H9 (cell line): ENCODE results near the gene BOD1. TPM values are rescaled to one million over a fixed set of nuclear protein-coding genes. Genes with fewer than 3 reads are reported as not detected.

Experiments
- DNase-seq: peaks from one replicate; pipeline ENCODE4 v3.0.0-alpha.2; 2017
- H2AFZ ChIP-seq: one replicate; pipeline ENCODE4 v1.6.1; 2013; ENCODE audit warnings: mild to moderate bottlenecking, low read length, control low read depth, moderate library complexity
- H2AK5ac ChIP-seq: 2 replicates; pipeline ENCODE4 v1.6.1; 2013; ENCODE audit warnings: low read length, control low read depth, mixed read lengths; ENCODE audit not compliant: insufficient read length
- H2BK120ac ChIP-seq: one replicate; pipeline ENCODE4 v1.6.1; 2013; ENCODE audit warnings: low read depth, mild to moderate bottlenecking, low read length, control low read depth, inconsistent platforms; ENCODE audit not compliant: poor library complexity, severe bottlenecking
- H2BK12ac ChIP-seq: 2 replicates; pipeline ENCODE4 v1.6.1; 2013; ENCODE audit warnings: low read length, control low read depth, mixed read lengths, low read depth; ENCODE audit not compliant: insufficient read length
- H2BK15ac ChIP-seq: 2 replicates; pipeline ENCODE4 v1.6.1; 2013; ENCODE audit warnings: low read depth, low read length, control low read depth
- H2BK20ac ChIP-seq: one replicate; pipeline ENCODE4 v1.6.1; 2013; ENCODE audit warnings: low read depth, mild to moderate bottlenecking, low read length, control low read depth, inconsistent platforms; ENCODE audit not compliant: poor library complexity, severe bottlenecking
- H2BK5ac ChIP-seq: 2 replicates; pipeline ENCODE4 v1.6.1; 2013; ENCODE audit warnings: low read length, control low read depth, mixed read lengths; ENCODE audit not compliant: insufficient read length
- H3K14ac ChIP-seq: 2 replicates; pipeline ENCODE4 v1.6.1; 2013; ENCODE audit warnings: low read length, control low read depth; ENCODE audit not compliant: insufficient read depth
- H3K18ac ChIP-seq: 2 replicates; pipeline ENCODE4 v1.6.1; 2013; ENCODE audit warnings: low read depth, mild to moderate bottlenecking, mixed read lengths, low read length, control low read depth; ENCODE audit not compliant: insufficient read length
- H3K23ac ChIP-seq: 2 replicates; pipeline ENCODE4 v1.6.1; 2013; ENCODE audit warnings: low read length, control low read depth, mixed read lengths, low read depth; ENCODE audit not compliant: insufficient read length
- H3K23me2 ChIP-seq: 2 replicates; pipeline ENCODE4 v1.6.1; 2013; ENCODE audit warnings: low read depth, mild to moderate bottlenecking, mixed read lengths, low read length, control low read depth; ENCODE audit not compliant: insufficient read length, poor library complexity, severe bottlenecking
- H3K27ac ChIP-seq: 2 replicates; pipeline ENCODE4 v1.5.1; 2013; ENCODE audit warnings: low read length, control low read depth, mixed read lengths, low read depth; ENCODE audit not compliant: insufficient read length
- H3K27me3 ChIP-seq: 2 replicates; pipeline ENCODE4 v1.6.1; 2013; ENCODE audit warnings: low read length, control low read depth, inconsistent platforms; ENCODE audit not compliant: insufficient read depth
- H3K4ac ChIP-seq: 2 replicates; pipeline ENCODE4 v1.6.1; 2013; ENCODE audit warnings: low read depth, mild to moderate bottlenecking, control low read depth, inconsistent platforms, low read length, moderate library complexity
- H3K4me1 ChIP-seq: 2 replicates; pipeline ENCODE4 v1.6.1; 2013; ENCODE audit warnings: low read length, control low read depth, inconsistent platforms; ENCODE audit not compliant: insufficient read depth
- H3K4me2 ChIP-seq: 2 replicates; pipeline ENCODE4 v1.6.1; 2013; ENCODE audit warnings: low read length, control low read depth, mixed read lengths; ENCODE audit not compliant: insufficient read length, insufficient read depth
- H3K56ac ChIP-seq: 2 replicates; pipeline ENCODE4 v1.6.1; 2013; ENCODE audit warnings: low read depth, mild to moderate bottlenecking, mixed read lengths, low read length, control low read depth; ENCODE audit not compliant: insufficient read length
- H3K79me1 ChIP-seq: 2 replicates; pipeline ENCODE4 v1.6.1; 2013; ENCODE audit warnings: low read depth, mild to moderate bottlenecking, moderate library complexity, low read length, control low read depth, inconsistent platforms; ENCODE audit not compliant: insufficient read depth, poor library complexity, severe bottlenecking
- H3K79me2 ChIP-seq: 2 replicates; pipeline ENCODE4 v1.6.1; 2013; ENCODE audit warnings: low read length, control low read depth, inconsistent platforms; ENCODE audit not compliant: insufficient read depth
- H3K9ac ChIP-seq: 2 replicates; pipeline ENCODE4 v1.6.1; 2013; ENCODE audit warnings: low read length, control low read depth, mixed read lengths; ENCODE audit not compliant: insufficient read length; ENCODE audit errors: extremely low read depth
- H3K9me3 ChIP-seq: one replicate; pipeline ENCODE4 v1.6.1; 2013; ENCODE audit warnings: low read depth, low read length, inconsistent platforms; ENCODE audit not compliant: control insufficient read depth
- H3T11ph ChIP-seq: one replicate; pipeline ENCODE4 v1.6.1; 2013; ENCODE audit warnings: mild to moderate bottlenecking, low read length, control low read depth, inconsistent platforms
- H4K20me1 ChIP-seq: one replicate; pipeline ENCODE4 v1.6.1; 2013; ENCODE audit not compliant: control insufficient read depth, insufficient read length, insufficient read depth
- H4K5ac ChIP-seq: 2 replicates; pipeline ENCODE4 v1.6.1; 2013; ENCODE audit warnings: low read depth, mild to moderate bottlenecking, mixed read lengths, low read length, control low read depth; ENCODE audit not compliant: insufficient read length
- H4K8ac ChIP-seq: replicated peaks from 2 replicates; pipeline ENCODE4 v1.6.1; 2013; ENCODE audit warnings: low read length, control low read depth, mixed read lengths, low read depth; ENCODE audit not compliant: insufficient read length
- H4K91ac ChIP-seq: 2 replicates; pipeline ENCODE4 v1.6.1; 2013; ENCODE audit warnings: low read depth, mild to moderate bottlenecking, moderate library complexity, mixed read lengths, low read length, control low read depth; ENCODE audit not compliant: insufficient read length
- H3K27ac Mint-ChIP-seq, 3 experiments: 2 replicates in 2 of 3; 3 replicates in 1 of 3; pipeline ENCODE4 v1.8.0; 2020 to 2021; ENCODE audit warnings: mixed read lengths in 3 of 3, mild to moderate bottlenecking in 1 of 3, moderate library complexity in 1 of 3
- H3K27me3 Mint-ChIP-seq: 2 replicates; pipeline ENCODE4 v1.8.0; 2021; ENCODE audit warnings: low read depth, mild to moderate bottlenecking, moderate library complexity, mixed read lengths
- H3K36me3 Mint-ChIP-seq, 3 experiments: 2 replicates in 2 of 3; 3 replicates in 1 of 3; pipeline ENCODE4 v1.8.0; 2020 to 2021; ENCODE audit warnings: low read depth in 3 of 3, mixed read lengths in 3 of 3; ENCODE audit not compliant: insufficient read depth in 1 of 3
- H3K4me1 Mint-ChIP-seq, 2 experiments: 2 replicates each; pipeline ENCODE4 v1.8.0; 2020; ENCODE audit warnings: mixed read lengths in 2 of 2
- H3K4me3 Mint-ChIP-seq, 2 experiments: 2 replicates in 1 of 2; 3 replicates in 1 of 2; pipeline ENCODE4 v1.8.0; 2020 to 2021; ENCODE audit warnings: mild to moderate bottlenecking in 2 of 2, mixed read lengths in 2 of 2, moderate library complexity in 1 of 2
- H3K9me3 Mint-ChIP-seq, 2 experiments: 2 replicates in 1 of 2; 3 replicates in 1 of 2; pipeline ENCODE4 v1.8.0; 2020; ENCODE audit warnings: mild to moderate bottlenecking in 2 of 2, mixed read lengths in 2 of 2, moderate library complexity in 1 of 2
- CTCF ChIP-seq: fragments of 200-600 bp; sonication (generic); conservative IDR thresholded peaks from 3 replicates; pipeline ENCODE4 v1.8.0; 2021; ENCODE audit warnings: antibody characterized with exemption, mild to moderate bottlenecking
- WGBS: extraction: QIAGEN DNeasy Blood & Tissue Kit; methylation state at CpG from one replicate; pipeline ENCODE4 v1.1.7; 2013; ENCODE audit warnings: missing lambda C conversion rate, low lambda C conversion rate, mixed read lengths; ENCODE audit not compliant: insufficient read length; ENCODE audit errors: extremely low coverage; 5-methylcytosine and 5-hydroxymethylcytosine counted together
- total RNA-seq: library from RNA; stranded (reverse); gene quantifications from 2 replicates; pipeline ENCODE4 v1.2.1, GENCODE V29; 2021

Gene BOD1
- total RNA-seq, 1 experiment from 2014 or later, result 121 TPM

DNA sequence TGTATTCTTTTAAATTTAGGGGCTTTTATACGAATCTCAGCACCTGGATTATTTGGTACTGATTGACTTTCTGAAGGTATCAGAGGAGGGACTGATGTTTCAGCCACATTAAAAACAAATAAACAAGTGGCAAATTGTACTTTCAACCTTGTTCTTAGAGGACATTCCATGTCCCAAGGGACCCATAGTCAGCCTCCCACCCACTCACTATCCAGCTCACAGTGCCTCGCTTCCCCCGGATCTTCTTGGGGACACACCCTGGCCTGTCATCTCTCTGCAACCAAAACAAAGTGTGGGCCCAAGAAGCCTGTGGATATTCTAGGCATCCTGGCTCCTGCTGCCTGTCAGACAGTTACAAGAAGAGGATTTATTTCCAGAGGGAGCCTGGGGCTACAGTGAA lies 8.8 kb upstream of the BOD1 start:
- no peak for DNase-seq
- Mint-ChIP-seq H3K4me1 (peaks cover 45 to 46% of the 10 kb centered on the region in 2 experiments), H3K27me3 (peaks cover 1% of the 10 kb centered on the region; the same call in 1 of the 2 replicates)

More for the DNA sequence above, 8.8 kb upstream of the BOD1 start:
- H3K23me2 ChIP-seq, result no peaks in the 10 kb centered on the region
- H3K9ac ChIP-seq, result no peak overlapping the region
- H3K14ac ChIP-seq, result no peak overlapping the region
- H3T11ph ChIP-seq, result no peak overlapping the region
- H3K4me2 ChIP-seq, result no peak overlapping the region
- no peaks in the 10 kb centered on the region for H3K79me2 ChIP-seq
- no peaks in the 10 kb centered on the region for H3K9me3 ChIP-seq
- Mint-ChIP-seq H3K4me3 (no peak overlapping the region), H3K27ac (0 out of 7 replicates have a peak overlapping the region, but pooled peaks of 1 of the 3 experiments have one; percentile 36), H3K9me3 (no peaks in the 10 kb centered on the region), H3K36me3 (no peaks in the 10 kb centered on the region)
- H3K4me1 ChIP-seq, result peaks cover 8% of the 10 kb centered on the region; the same call in 1 of the 2 replicates
- no peak overlapping the region for H4K5ac ChIP-seq
- WGBS, result no CpG with 5 or more reads among the region's 3 CpGs
- no peaks in the 10 kb centered on the region for H3K27me3 ChIP-seq
- no peak overlapping the region for H2BK20ac ChIP-seq
- H3K23ac ChIP-seq, result no peak overlapping the region
- H2BK12ac ChIP-seq, result no peak overlapping the region
- H2BK15ac ChIP-seq, result no peak overlapping the region
- no peak overlapping the region for H2BK120ac ChIP-seq
- no peak overlapping the region for H3K27ac ChIP-seq
- no peak overlapping the region for H3K18ac ChIP-seq
- no peak overlapping the region for H2BK5ac ChIP-seq
- H4K20me1 ChIP-seq, result no peaks in the 10 kb centered on the region
- no peak overlapping the region for H3K4ac ChIP-seq
- H3K56ac ChIP-seq, result no peak overlapping the region
- no peaks in the 10 kb centered on the region for H3K79me1 ChIP-seq
- H4K8ac ChIP-seq, result no peak overlapping the region
- H2AFZ ChIP-seq, result no peak overlapping the region
- no peak overlapping the region for H2AK5ac ChIP-seq
- TF ChIP-seq CTCF, result no peak
- no peak overlapping the region for H4K91ac ChIP-seq
